Astrocyte of the cerebellum (primary cell): ENCODE results near the gene COL1A2.

ENCODE experiments used
- DNase-seq: peaks from one replicate; pipeline ENCODE4 v3.0.0-alpha.2; 2011; ENCODE audit warnings: low read depth
- H3K4me3 ChIP-seq: 2 replicates; pipeline ENCODE4 v1.5.1; 2011; ENCODE audit warnings: mild to moderate bottlenecking, low read depth, low read length, moderate library complexity
- CTCF ChIP-seq: IDR thresholded peaks from 2 replicates; pipeline ENCODE4 v1.5.1; 2012; ENCODE audit warnings: low read length, low read depth, moderate library complexity, mild to moderate bottlenecking; ENCODE audit errors: missing control alignments
- in situ Hi-C: cut with HindIII; loops from 2 replicates; pipeline ENCODE4 v1.10.0; 2017; ENCODE audit warnings: low sequenced_read_pairs

The COL1A2 gene

DNA sequence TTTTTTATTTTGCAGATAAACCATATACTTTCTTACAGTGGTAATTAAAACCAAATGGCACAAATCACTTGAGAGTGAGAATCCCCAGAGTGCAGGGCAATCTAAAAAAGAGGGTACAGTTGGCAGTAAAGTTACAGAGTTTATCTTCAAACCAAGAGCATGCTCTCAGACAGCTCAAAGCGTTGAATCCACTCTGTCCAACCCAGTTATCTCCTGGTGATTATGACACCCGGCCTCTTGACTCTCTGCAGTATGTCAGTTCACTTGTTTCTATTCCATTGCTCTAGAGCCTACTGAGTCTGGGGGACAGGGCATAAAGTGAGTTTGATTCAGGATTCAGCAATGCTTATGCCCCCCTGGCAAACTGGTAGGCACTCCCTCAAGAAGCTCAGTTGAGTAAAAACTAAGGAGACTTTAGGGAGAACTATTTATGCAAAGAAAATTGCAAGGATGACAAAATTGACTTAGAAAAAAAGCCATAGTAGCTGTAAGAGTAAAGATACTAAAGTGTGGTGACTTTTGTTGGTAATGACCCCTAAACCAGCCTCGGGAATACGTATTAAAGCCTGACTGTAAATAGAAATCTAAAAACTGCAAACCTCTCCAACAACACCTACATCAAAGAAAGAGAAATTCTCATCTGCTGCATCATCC lies 55.5 kb downstream of the COL1A2 start:
- TF ChIP-seq CTCF: no peak
- in situ Hi-C loops: no loop called here
- DNase-seq: no peak
- H3K4me3 ChIP-seq: no peak overlapping the region

DNA sequence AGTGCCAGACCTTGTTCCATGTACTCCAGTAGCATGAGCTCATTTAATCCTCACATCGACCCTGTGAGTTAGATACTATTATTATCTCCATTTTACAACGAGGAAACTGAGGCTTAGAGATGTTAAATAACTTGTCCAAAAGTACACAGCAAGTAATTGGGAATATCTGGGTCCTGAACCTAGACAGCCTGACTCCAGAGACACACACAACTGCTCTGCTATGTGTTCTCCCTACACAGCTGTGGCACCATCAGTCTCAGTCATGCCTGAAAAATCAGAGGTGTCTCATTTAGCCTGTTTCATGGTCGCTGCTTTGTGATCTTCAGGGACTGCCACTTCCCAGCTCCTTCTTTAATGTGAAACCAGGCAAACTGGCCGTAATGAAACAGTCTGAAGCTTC lies 56.5 kb downstream of the COL1A2 start:
- DNase-seq: no peak
- no peak for TF ChIP-seq CTCF
- H3K4me3 ChIP-seq: no peak overlapping the region
- in situ Hi-C loops: no loop called here

DNA sequence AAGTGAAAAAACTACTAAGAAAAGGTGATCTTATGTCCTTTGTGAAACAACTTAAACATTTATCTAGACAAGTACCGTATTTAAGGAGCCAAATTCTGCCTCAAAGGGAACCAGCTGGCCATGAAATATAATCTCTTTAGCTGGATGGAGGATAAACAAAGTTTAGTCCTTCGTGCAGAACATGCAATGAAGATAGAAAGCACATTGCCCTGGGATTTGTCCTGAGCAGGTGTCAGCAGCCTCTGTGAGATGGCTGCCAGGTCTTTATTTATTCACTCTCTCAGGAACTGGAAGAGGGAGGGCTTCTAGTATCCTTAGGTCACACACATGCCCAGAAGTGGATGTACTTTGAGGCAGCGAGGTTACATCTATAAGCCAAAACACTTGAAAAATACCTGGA lies 57.5 kb downstream of the COL1A2 start:
- no peak for TF ChIP-seq CTCF
- no peak overlapping the region for H3K4me3 ChIP-seq
- DNase-seq: no peak
- in situ Hi-C loops: no loop called here

- H3K4me3 ChIP-seq: no peak overlapping the region
- no peak for TF ChIP-seq CTCF
- no peak for DNase-seq
- in situ Hi-C loops: no loop called here
These were observed 59.2 kb downstream of the COL1A2 start for GRCh38 chr7:94453898-94454297.

DNA sequence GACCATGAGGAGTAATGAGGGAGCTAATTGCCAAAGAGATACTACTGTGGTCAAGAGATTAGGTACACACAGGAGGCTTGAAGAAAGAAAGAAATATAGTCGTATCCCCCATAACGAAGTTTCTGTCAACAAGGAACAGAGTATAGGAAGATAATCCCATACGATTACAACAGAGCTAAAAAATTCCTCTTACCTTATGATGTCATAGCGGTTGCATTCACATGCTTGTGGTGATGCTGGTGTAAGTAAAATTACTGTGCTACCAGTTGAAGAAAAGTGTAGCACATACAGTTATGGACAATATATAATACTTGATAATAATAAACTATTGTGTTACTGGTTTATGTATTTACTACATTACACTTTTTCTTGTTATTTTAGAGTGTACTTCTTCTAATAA lies 63.3 kb downstream of the COL1A2 start:
- no peak overlapping the region for H3K4me3 ChIP-seq
- DNase-seq: no peak
- in situ Hi-C loops: no loop called here
- TF ChIP-seq CTCF: no peak

GRCh38 chr7:94466516-94466915 lies 71.8 kb downstream of the COL1A2 start:
- DNase-seq: no peak
- H3K4me3 ChIP-seq: no peak overlapping the region
- in situ Hi-C loops: no loop called here
- no peak for TF ChIP-seq CTCF

DNA sequence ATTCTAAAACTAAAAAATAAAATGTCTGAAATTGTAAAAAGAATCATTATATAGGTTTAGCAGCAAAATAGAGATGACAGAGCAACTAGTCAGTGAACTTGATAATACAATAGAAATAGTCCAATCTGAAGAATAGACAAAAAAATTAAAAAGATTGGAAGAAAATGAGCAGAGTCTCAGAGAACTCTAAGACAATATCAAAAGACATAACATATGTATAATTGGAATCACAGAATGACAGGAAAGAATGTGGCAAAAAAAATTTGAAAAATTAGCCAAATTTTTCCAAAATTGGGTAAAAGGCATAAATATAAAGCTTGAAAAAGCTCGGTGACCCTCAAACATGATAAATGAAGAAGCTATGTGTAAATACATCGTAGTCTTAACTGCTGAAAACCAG lies 76.9 kb downstream of the COL1A2 start:
- TF ChIP-seq CTCF: no peak
- in situ Hi-C loops: no loop called here
- DNase-seq: no peak
- H3K4me3 ChIP-seq: no peak overlapping the region
